Measurements from ENCODE around the gene NRXN2.

Gene NRXN2

GRCh38 chr11:64687643-64688533 lies 35.1 kb downstream of the NRXN2 start:
- 47% methylated on average over 17 of the region's 19 CpGs for WGBS (ENCODE audit: insufficient coverage)
- ChIA-PET POLR2A (interaction anchor here (1.1 kb wide), 1 partner anchor 57 kb away, joined by 3 read pairs; no protein-coding TSS in a partner anchor), CTCF (interaction anchor here (0.7 to 4.3 kb wide), 34 partner anchors 8 to 370 kb away, joined by 3 to 48 read pairs (median 6); partner anchors contain the start of gene PRDX5)
- Histone ChIP-seq H3K36me3 (ENCODE audit: control insufficient read depth in 4 of 4, insufficient read depth in 4 of 4, low read length in 3 of 4) (no peaks in the 10 kb centered on the region), H3K4me3 (ENCODE audit: control insufficient read depth in 1 of 7, extremely low read depth in 1 of 7, insufficient read depth in 4 of 7, low read depth in 2 of 7, low read length in 6 of 7) (peak overlapping the region in 3 of 7 experiments; percentile 33 to 79 (median 58)), H3K27ac (ENCODE audit: insufficient read depth in 1 of 2, low read depth in 1 of 2, low read length in 2 of 2, poor library complexity in 1 of 2, severe bottlenecking in 2 of 2) (peak overlapping the region in 1 of 2 experiments; percentile 29), H3K9me3 (ENCODE audit: control extremely low read depth in 1 of 5, control insufficient read depth in 4 of 5, insufficient read depth in 2 of 5, low read depth in 1 of 5, low read length in 4 of 5) (no peaks in the 10 kb centered on the region), H3K4me1 (ENCODE audit: control extremely low read depth in 1 of 4, control insufficient read depth in 4 of 4, insufficient read depth in 4 of 4, low read length in 3 of 4) (peaks cover 3 to 54% (median 35%) of the 10 kb centered on the region in 4 experiments), H3K27me3 (replicated peaks in 2 of 5; ENCODE audit: control insufficient read depth in 4 of 5, insufficient read depth in 5 of 5, low read length in 4 of 5) (peaks cover 0 to 6% (median 0%) of the 10 kb centered on the region in 5 experiments)
- DNase-seq = no peak

- Histone ChIP-seq H3K4me3 (ENCODE audit: control insufficient read depth in 1 of 7, extremely low read depth in 1 of 7, insufficient read depth in 4 of 7, low read depth in 2 of 7, low read length in 6 of 7) (peak overlapping the region in 2 of 7 experiments; percentile 33 to 79), H3K9me3 (ENCODE audit: control extremely low read depth in 1 of 5, control insufficient read depth in 4 of 5, insufficient read depth in 2 of 5, low read depth in 1 of 5, low read length in 4 of 5) (no peaks in the 10 kb centered on the region), H3K27me3 (replicated peaks in 2 of 5; ENCODE audit: control insufficient read depth in 4 of 5, insufficient read depth in 5 of 5, low read length in 4 of 5) (peaks cover 0 to 4% (median 0%) of the 10 kb centered on the region in 5 experiments), H3K27ac (ENCODE audit: insufficient read depth in 1 of 2, low read depth in 1 of 2, low read length in 2 of 2, poor library complexity in 1 of 2, severe bottlenecking in 2 of 2) (peak overlapping the region in 1 of 2 experiments; percentile 29), H3K4me1 (ENCODE audit: control extremely low read depth in 1 of 4, control insufficient read depth in 4 of 4, insufficient read depth in 4 of 4, low read length in 3 of 4) (peaks cover 0 to 50% (median 33%) of the 10 kb centered on the region in 4 experiments), H3K36me3 (ENCODE audit: control insufficient read depth in 4 of 4, insufficient read depth in 4 of 4, low read length in 3 of 4) (no peaks in the 10 kb centered on the region)
- ChIA-PET POLR2A (no interaction called here), CTCF (interaction anchor here (1.0 to 4.3 kb wide), 8 partner anchors 8 to 39 kb away, joined by 3 to 48 read pairs (median 8); no protein-coding TSS in a partner anchor)
- WGBS (ENCODE audit: insufficient coverage) = 0% methylated on average over 2 of the region's 6 CpGs
- peak; percentile 36 to 92 (median 91) for DNase-seq
These were observed 35.8 kb downstream of the NRXN2 start for GRCh38 chr11:64687204-64687603.

- DNase-seq = peak in 2 of 3 donors; percentile 20 to 26
- 76% methylated on average over 6 of the region's 9 CpGs for WGBS (ENCODE audit: insufficient coverage)
- Histone ChIP-seq H3K36me3 (ENCODE audit: control insufficient read depth in 4 of 4, insufficient read depth in 4 of 4, low read length in 3 of 4) (no peaks in the 10 kb centered on the region), H3K9me3 (ENCODE audit: control extremely low read depth in 1 of 5, control insufficient read depth in 4 of 5, insufficient read depth in 2 of 5, low read depth in 1 of 5, low read length in 4 of 5) (no peaks in the 10 kb centered on the region), H3K27me3 (replicated peaks in 2 of 5; ENCODE audit: control insufficient read depth in 4 of 5, insufficient read depth in 5 of 5, low read length in 4 of 5) (no peaks in the 10 kb centered on the region), H3K27ac (ENCODE audit: insufficient read depth in 1 of 2, low read depth in 1 of 2, low read length in 2 of 2, poor library complexity in 1 of 2, severe bottlenecking in 2 of 2) (no peak overlapping the region), H3K4me3 (ENCODE audit: control insufficient read depth in 1 of 7, extremely low read depth in 1 of 7, insufficient read depth in 4 of 7, low read depth in 2 of 7, low read length in 6 of 7) (peak overlapping the region in 1 of 7 experiments; percentile 25), H3K4me1 (ENCODE audit: control extremely low read depth in 1 of 4, control insufficient read depth in 4 of 4, insufficient read depth in 4 of 4, low read length in 3 of 4) (peaks cover 0 to 50% (median 33%) of the 10 kb centered on the region in 4 experiments)
- ChIA-PET CTCF (interaction anchor here (1.0 to 4.3 kb wide), 8 partner anchors 8 to 34 kb away, joined by 3 to 48 read pairs (median 8); no protein-coding TSS in a partner anchor), POLR2A (no interaction called here)
These were observed 36.4 kb downstream of the NRXN2 start for GRCh38 chr11:64686466-64687170.

- ChIA-PET CTCF (interaction anchor here (1.3 to 4.0 kb wide), 5 partner anchors 11 to 35 kb away, joined by 3 to 28 read pairs (median 4); no protein-coding TSS in a partner anchor), POLR2A (no interaction called here)
- no peak overlapping the region for H3K4me3 ChIP-seq (ENCODE audit: control insufficient read depth in 1 of 7, extremely low read depth in 1 of 7, insufficient read depth in 4 of 7, low read depth in 2 of 7, low read length in 6 of 7)
- 96% methylated on average over 18 of the region's 18 CpGs for WGBS (ENCODE audit: insufficient coverage)
- no peaks in the 10 kb centered on the region for H3K27me3 ChIP-seq (replicated peaks in 2 of 5; ENCODE audit: control insufficient read depth in 4 of 5, insufficient read depth in 5 of 5, low read length in 4 of 5)
- no peak overlapping the region for H3K27ac ChIP-seq (ENCODE audit: insufficient read depth in 1 of 2, low read depth in 1 of 2, low read length in 2 of 2, poor library complexity in 1 of 2, severe bottlenecking in 2 of 2)
- no peaks in the 10 kb centered on the region for H3K9me3 ChIP-seq (ENCODE audit: control extremely low read depth in 1 of 5, control insufficient read depth in 4 of 5, insufficient read depth in 2 of 5, low read depth in 1 of 5, low read length in 4 of 5)
- H3K4me1 ChIP-seq (ENCODE audit: control extremely low read depth in 1 of 4, control insufficient read depth in 4 of 4, insufficient read depth in 4 of 4, low read length in 3 of 4) = peaks cover 0 to 44% (median 28%) of the 10 kb centered on the region in 4 experiments
- DNase-seq = no peak
- no peaks in the 10 kb centered on the region for H3K36me3 ChIP-seq (ENCODE audit: control insufficient read depth in 4 of 4, insufficient read depth in 4 of 4, low read length in 3 of 4)
These were observed 37.5 kb downstream of the NRXN2 start for GRCh38 chr11:64685536-64685935.

GRCh38 chr11:64684357-64684756 lies 38.6 kb downstream of the NRXN2 start:
- no peak for DNase-seq
- no peaks in the 10 kb centered on the region for H3K9me3 ChIP-seq (ENCODE audit: control extremely low read depth in 1 of 5, control insufficient read depth in 4 of 5, insufficient read depth in 2 of 5, low read depth in 1 of 5, low read length in 4 of 5)
- no peak overlapping the region for H3K27ac ChIP-seq (ENCODE audit: insufficient read depth in 1 of 2, low read depth in 1 of 2, low read length in 2 of 2, poor library complexity in 1 of 2, severe bottlenecking in 2 of 2)
- POLR2A ChIA-PET = no interaction called here
- CTCF ChIA-PET = interaction anchor here (0.7 to 4.0 kb wide), 3 partner anchors 9 to 22 kb away, joined by 3 to 28 read pairs (median 4); no protein-coding TSS in a partner anchor
- H3K27me3 ChIP-seq (replicated peaks in 2 of 5; ENCODE audit: control insufficient read depth in 4 of 5, insufficient read depth in 5 of 5, low read length in 4 of 5) = no peaks in the 10 kb centered on the region
- H3K36me3 ChIP-seq (ENCODE audit: control insufficient read depth in 4 of 4, insufficient read depth in 4 of 4, low read length in 3 of 4) = no peaks in the 10 kb centered on the region
- H3K4me1 ChIP-seq (ENCODE audit: control extremely low read depth in 1 of 4, control insufficient read depth in 4 of 4, insufficient read depth in 4 of 4, low read length in 3 of 4) = peaks cover 0 to 38% (median 21%) of the 10 kb centered on the region in 4 experiments
- H3K4me3 ChIP-seq (ENCODE audit: control insufficient read depth in 1 of 7, extremely low read depth in 1 of 7, insufficient read depth in 4 of 7, low read depth in 2 of 7, low read length in 6 of 7) = no peak overlapping the region
- WGBS (ENCODE audit: insufficient coverage) = 84% methylated on average over 8 of the region's 8 CpGs

- ChIA-PET CTCF (interaction anchor here (0.8 to 1.4 kb wide), 3 partner anchors 9 to 326 kb away, joined by 3 to 4 read pairs (median 3); no protein-coding TSS in a partner anchor), POLR2A (no interaction called here)
- Histone ChIP-seq H3K36me3 (ENCODE audit: control insufficient read depth in 4 of 4, insufficient read depth in 4 of 4, low read length in 3 of 4) (no peaks in the 10 kb centered on the region), H3K27me3 (replicated peaks in 2 of 5; ENCODE audit: control insufficient read depth in 4 of 5, insufficient read depth in 5 of 5, low read length in 4 of 5) (peaks cover 0 to 1% (median 0%) of the 10 kb centered on the region in 5 experiments), H3K4me1 (ENCODE audit: control extremely low read depth in 1 of 4, control insufficient read depth in 4 of 4, insufficient read depth in 4 of 4, low read length in 3 of 4) (peaks cover 0 to 13% (median 6%) of the 10 kb centered on the region in 4 experiments), H3K27ac (ENCODE audit: insufficient read depth in 1 of 2, low read depth in 1 of 2, low read length in 2 of 2, poor library complexity in 1 of 2, severe bottlenecking in 2 of 2) (no peak overlapping the region), H3K4me3 (ENCODE audit: control insufficient read depth in 1 of 7, extremely low read depth in 1 of 7, insufficient read depth in 4 of 7, low read depth in 2 of 7, low read length in 6 of 7) (no peak overlapping the region), H3K9me3 (ENCODE audit: control extremely low read depth in 1 of 5, control insufficient read depth in 4 of 5, insufficient read depth in 2 of 5, low read depth in 1 of 5, low read length in 4 of 5) (no peaks in the 10 kb centered on the region)
- DNase-seq = no peak
- WGBS (ENCODE audit: insufficient coverage) = 100% methylated on average over 3 of the region's 4 CpGs
These were observed 41.8 kb downstream of the NRXN2 start for GRCh38 chr11:64681171-64681570.
